GM18508 (cell line): Measurements from ENCODE around the gene SCG5.

Experiments
- ATAC-seq: cut with Tn5 transposase; IDR thresholded peaks from one replicate; pipeline ENCODE4 v1.9.1; 2021; ENCODE audit warnings: moderate number of reproducible peaks; ENCODE audit not compliant: insufficient read depth, unreplicated experiment

Gene SCG5

GRCh38 chr15:32657941-32658340 lies 16.4 kb downstream of the SCG5 start:
- ATAC-seq = no peak

GRCh38 chr15:32659340-32660155 lies 18.0 kb downstream of the SCG5 start:
- ATAC-seq = no peak

GRCh38 chr15:32663671-32664070 lies 22.2 kb downstream of the SCG5 start:
- ATAC-seq = no peak

- ATAC-seq = no peak
These were observed 23.3 kb downstream of the SCG5 start for GRCh38 chr15:32664796-32665195.

GRCh38 chr15:32667321-32667720 lies 25.8 kb downstream of the SCG5 start:
- ATAC-seq = no peak

GRCh38 chr15:32668942-32669341 lies 27.4 kb downstream of the SCG5 start:
- ATAC-seq = no peak

- no peak for ATAC-seq
These were observed 28.5 kb downstream of the SCG5 start for GRCh38 chr15:32669896-32670611.

GRCh38 chr15:32670623-32671022 lies 29.1 kb downstream of the SCG5 start:
- no peak for ATAC-seq

- no peak for ATAC-seq
These were observed 30.1 kb downstream of the SCG5 start for GRCh38 chr15:32671339-32672325.

GRCh38 chr15:32674681-32675080 lies 33.2 kb downstream of the SCG5 start:
- ATAC-seq = no peak

GRCh38 chr15:32675466-32675865 lies 34.0 kb downstream of the SCG5 start:
- no peak for ATAC-seq

- ATAC-seq = no peak
These were observed 34.7 kb downstream of the SCG5 start for GRCh38 chr15:32676169-32676568.

- no peak for ATAC-seq
These were observed 35.8 kb downstream of the SCG5 start for GRCh38 chr15:32677238-32677750.

GRCh38 chr15:32679298-32679690 lies 37.8 kb downstream of the SCG5 start:
- no peak for ATAC-seq

GRCh38 chr15:32682569-32682968 lies 41.1 kb downstream of the SCG5 start:
- ATAC-seq = no peak

GRCh38 chr15:32682977-32683630 lies 41.6 kb downstream of the SCG5 start:
- ATAC-seq = no peak

GRCh38 chr15:32683906-32684584 lies 42.5 kb downstream of the SCG5 start:
- no peak for ATAC-seq

- no peak for ATAC-seq
These were observed 44.1 kb downstream of the SCG5 start for GRCh38 chr15:32685576-32685975.

GRCh38 chr15:32687556-32687955 lies 46.0 kb downstream of the SCG5 start:
- ATAC-seq = no peak
